Activated B cell treated with CpG ODN at 0.5 μM for 24 hours (primary cell): ENCODE results near the gene FAM110D. TPM values are rescaled to one million over a fixed set of nuclear protein-coding genes. Genes with fewer than 3 reads are reported as not detected.

ENCODE experiments used
- ATAC-seq: fragments of 200-7000 bp; cut with Tn5 transposase; one replicate; pipeline ENCODE4 v1.10.0; 2021; ENCODE audit warnings: low read depth, mild to moderate bottlenecking, moderate library complexity
- CTCF ChIA-PET: fragments of 350-600 bp; sonication (Branson Sonifier 250); formaldehyde crosslinking; loops from one replicate; lab custom pipeline; 2021; ENCODE audit warnings: antibody characterized with exemption; lab: Charles Lee
- POLR2A ChIA-PET: fragments of 350-600 bp; sonication (Branson Sonifier 250); formaldehyde crosslinking; loops from one replicate; lab custom pipeline; 2021; ENCODE audit warnings: antibody characterized with exemption; lab: Charles Lee
- DNase-seq: peaks from one replicate; pipeline ENCODE4 v3.0.0; 2022
- H3K27ac Mint-ChIP-seq: one replicate; pipeline ENCODE4 v1.8.0; 2020; ENCODE audit warnings: mixed read lengths
- H3K27me3 Mint-ChIP-seq: one replicate; pipeline ENCODE4 v1.8.0; 2021; ENCODE audit warnings: mixed read lengths
- H3K36me3 Mint-ChIP-seq: one replicate; pipeline ENCODE4 v1.8.0; 2021; ENCODE audit warnings: low read depth, mixed read lengths
- H3K4me1 Mint-ChIP-seq: one replicate; pipeline ENCODE4 v1.8.0; 2021; ENCODE audit warnings: mixed read lengths
- H3K4me3 Mint-ChIP-seq: one replicate; pipeline ENCODE4 v1.8.0; 2020; ENCODE audit warnings: mild to moderate bottlenecking, mixed read lengths
- H3K9me3 Mint-ChIP-seq: one replicate; pipeline ENCODE4 v1.8.0; 2020; ENCODE audit warnings: mixed read lengths
- intact Hi-C: fragments of 100-400 bp; cut with micrococcal nuclease; formaldehyde crosslinking; loops from one replicate; pipeline ENCODE4 v1.15.1; 2024
- total RNA-seq: library from RNA; stranded (reverse); gene quantifications from 2 replicates; pipeline ENCODE4 v1.2.3, GENCODE V29; 2022
- TF ChIP-seq, protein P1 (sequence below): fragments of 200-600 bp; IDR thresholded peaks from one replicate; pipeline ENCODE4 v1.8.0; 2022; ENCODE audit warnings: antibody characterized with exemption, mild to moderate bottlenecking

FAM110D gene
- total RNA-seq, 1 donor from 2014 or later = not detected

GRCh38 chr1:26188477-26188876 is 29.6 kb downstream of the FAM110D start:
- H3K36me3 Mint-ChIP-seq = no peaks in the 10 kb centered on the region
- ChIA-PET POLR2A (no interaction called here), CTCF (interaction anchor here (1.0 kb wide), 1 partner anchor 45 kb away, joined by 3 read pairs; the partner anchor contains the start of gene CEP85)
- ATAC-seq (no peak), DNase-seq (no peak)
- H3K4me1 Mint-ChIP-seq = no peaks in the 10 kb centered on the region
- H3K4me3 Mint-ChIP-seq = no peak overlapping the region
- H3K9me3 Mint-ChIP-seq = no peaks in the 10 kb centered on the region
- intact Hi-C loops = no loop called here
- H3K27me3 Mint-ChIP-seq = no peaks in the 10 kb centered on the region
- no peak overlapping the region for H3K27ac Mint-ChIP-seq
- TF ChIP-seq, protein P1, sequence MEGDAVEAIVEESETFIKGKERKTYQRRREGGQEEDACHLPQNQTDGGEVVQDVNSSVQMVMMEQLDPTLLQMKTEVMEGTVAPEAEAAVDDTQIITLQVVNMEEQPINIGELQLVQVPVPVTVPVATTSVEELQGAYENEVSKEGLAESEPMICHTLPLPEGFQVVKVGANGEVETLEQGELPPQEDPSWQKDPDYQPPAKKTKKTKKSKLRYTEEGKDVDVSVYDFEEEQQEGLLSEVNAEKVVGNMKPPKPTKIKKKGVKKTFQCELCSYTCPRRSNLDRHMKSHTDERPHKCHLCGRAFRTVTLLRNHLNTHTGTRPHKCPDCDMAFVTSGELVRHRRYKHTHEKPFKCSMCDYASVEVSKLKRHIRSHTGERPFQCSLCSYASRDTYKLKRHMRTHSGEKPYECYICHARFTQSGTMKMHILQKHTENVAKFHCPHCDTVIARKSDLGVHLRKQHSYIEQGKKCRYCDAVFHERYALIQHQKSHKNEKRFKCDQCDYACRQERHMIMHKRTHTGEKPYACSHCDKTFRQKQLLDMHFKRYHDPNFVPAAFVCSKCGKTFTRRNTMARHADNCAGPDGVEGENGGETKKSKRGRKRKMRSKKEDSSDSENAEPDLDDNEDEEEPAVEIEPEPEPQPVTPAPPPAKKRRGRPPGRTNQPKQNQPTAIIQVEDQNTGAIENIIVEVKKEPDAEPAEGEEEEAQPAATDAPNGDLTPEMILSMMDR = no peak

- Mint-ChIP-seq H3K9me3 (no peaks in the 10 kb centered on the region), H3K4me3 (no peak overlapping the region), H3K27me3 (no peaks in the 10 kb centered on the region), H3K27ac (no peak overlapping the region), H3K4me1 (no peaks in the 10 kb centered on the region), H3K36me3 (no peaks in the 10 kb centered on the region)
- intact Hi-C loops = no loop called here
- TF ChIP-seq, protein P1 = no peak
- ChIA-PET POLR2A (no interaction called here), CTCF (interaction anchor here (1.0 kb wide), 1 partner anchor 44 kb away, joined by 3 read pairs; the partner anchor contains the start of gene CEP85)
- ATAC-seq (no peak), DNase-seq (no peak)
Measured at GRCh38 chr1:26189331-26189730, 30.5 kb downstream of the FAM110D start.

GRCh38 chr1:26189751-26190275 is 30.9 kb downstream of the FAM110D start:
- Mint-ChIP-seq H3K4me3 (no peak overlapping the region), H3K27ac (no peak overlapping the region), H3K36me3 (no peaks in the 10 kb centered on the region), H3K9me3 (no peaks in the 10 kb centered on the region), H3K4me1 (no peaks in the 10 kb centered on the region), H3K27me3 (no peaks in the 10 kb centered on the region)
- ATAC-seq = no peak
- DNase-seq = no peak
- intact Hi-C loops = loop anchor here (1.0 kb wide), 1 partner anchor 174 kb away; no protein-coding TSS in a partner anchor
- TF ChIP-seq, protein P1 = no peak
- CTCF ChIA-PET = no interaction called here
- POLR2A ChIA-PET = no interaction called here

GRCh38 chr1:26190373-26190987 is 31.6 kb downstream of the FAM110D start, which contains the start of gene CATSPER4:
CATSPER4 (plus strand) TSS chr1:26190602; CDS start chr1:26190628, 26 bp downstream.
- ATAC-seq (no peak), DNase-seq (no peak)
- Mint-ChIP-seq H3K27me3 (no peaks in the 10 kb centered on the region), H3K4me3 (no peak within 1 kb of the TSS), H3K36me3 (no peaks in the 10 kb centered on the region), H3K4me1 (no peaks in the 10 kb centered on the region), H3K27ac (no peak within 1 kb of the TSS), H3K9me3 (no peaks in the 10 kb centered on the region)
- TF ChIP-seq, protein P1 = no peak
- intact Hi-C loops = loop anchor here (1.0 kb wide), 1 partner anchor 174 kb away; no protein-coding TSS in a partner anchor
- CTCF ChIA-PET = no interaction called here
- POLR2A ChIA-PET = no interaction called here

DNA sequence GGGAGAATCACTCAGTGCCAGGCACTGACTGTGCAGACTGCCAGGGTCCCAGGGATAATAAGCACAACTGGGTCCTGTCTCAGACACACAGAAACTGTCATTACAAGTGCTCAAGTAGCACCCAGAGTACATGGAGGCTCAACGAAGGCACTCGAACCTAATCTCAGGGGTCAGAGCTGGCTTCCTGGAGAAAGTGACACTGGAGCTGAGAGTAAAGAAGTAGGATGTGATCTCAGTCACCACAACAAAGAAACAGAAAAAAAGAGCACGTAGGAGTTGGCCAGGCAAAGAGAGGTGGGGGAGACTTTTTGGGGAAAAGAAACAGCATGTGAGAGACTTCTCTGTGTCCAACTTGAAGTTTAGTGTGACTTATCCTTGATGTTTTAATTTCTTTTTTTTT is 32.9 kb downstream of the FAM110D start:
- no peak for DNase-seq
- intact Hi-C loops = no loop called here
- POLR2A ChIA-PET = interaction anchor here (0.7 kb wide), 1 partner anchor 97 kb away, joined by 4 read pairs; no protein-coding TSS in a partner anchor

More for the DNA sequence above, 32.9 kb downstream of the FAM110D start:
- no peaks in the 10 kb centered on the region for H3K9me3 Mint-ChIP-seq
- no peak overlapping the region for H3K4me3 Mint-ChIP-seq
- TF ChIP-seq, protein P1 = no peak
- H3K36me3 Mint-ChIP-seq = no peaks in the 10 kb centered on the region
- no peak overlapping the region for H3K27ac Mint-ChIP-seq
- no peaks in the 10 kb centered on the region for H3K27me3 Mint-ChIP-seq
- ATAC-seq = no peak
- no peaks in the 10 kb centered on the region for H3K4me1 Mint-ChIP-seq
- CTCF ChIA-PET = interaction anchor here (1.4 kb wide), 1 partner anchor 130 kb away, joined by 3 read pairs; no protein-coding TSS in a partner anchor
